Mesothelial cell of epicardium (in vitro differentiated cells): Measurements from ENCODE around the gene SYT8. TPM values are rescaled to one million over a fixed set of nuclear protein-coding genes. Genes with fewer than 3 reads are reported as not detected.
"Not testable (repeated sequence)": the region's sequence is repeated elsewhere in the genome, so short reads cannot be mapped to it uniquely, and the experiment has no call there.

Source experiments
- DNase-seq, 2 experiments: peaks; one replicate each; pipeline ENCODE4 v3.0.0; 2021; ENCODE audit warnings: low spot score in 2 of 2; ENCODE audit not compliant: unreplicated experiment in 2 of 2
- H3K27ac Mint-ChIP-seq: 2 replicates; pipeline ENCODE4 v1.8.0; 2021; ENCODE audit warnings: mixed read lengths
- H3K27me3 Mint-ChIP-seq: 2 replicates; pipeline ENCODE4 v1.8.0; 2021; ENCODE audit warnings: low read depth, mixed read lengths
- H3K36me3 Mint-ChIP-seq: 2 replicates; pipeline ENCODE4 v1.8.0; 2021; ENCODE audit warnings: mixed read lengths
- H3K4me1 Mint-ChIP-seq: 2 replicates; pipeline ENCODE4 v1.8.0; 2021; ENCODE audit warnings: mixed read lengths
- H3K4me3 Mint-ChIP-seq: 2 replicates; pipeline ENCODE4 v1.8.0; 2021; ENCODE audit warnings: mild to moderate bottlenecking, moderate library complexity, mixed read lengths
- H3K9me3 Mint-ChIP-seq: 2 replicates; pipeline ENCODE4 v1.8.0; 2021; ENCODE audit warnings: mixed read lengths
- microRNA-seq: library from miRNA; unstranded; fragments of <30 nt; microRNA quantifications from one replicate; pipeline ENCODE4 v1.2.0, GENCODE V29; 2021; ENCODE audit warnings: inconsistent platforms, mixed read lengths
- total RNA-seq: library from RNA; stranded (reverse); gene quantifications from 3 replicates; pipeline ENCODE4 v1.2.1, GENCODE V29; 2021
- TF ChIP-seq, protein P1 (sequence below): fragments of 200-600 bp; sonication (generic); IDR thresholded peaks from one replicate; pipeline ENCODE4 v1.5.0; 2021; ENCODE audit warnings: antibody characterized with exemption; ENCODE audit not compliant: unreplicated experiment

The SYT8 gene
- total RNA-seq, 1 donor from 2014 or later = 2.1 TPM

DNA sequence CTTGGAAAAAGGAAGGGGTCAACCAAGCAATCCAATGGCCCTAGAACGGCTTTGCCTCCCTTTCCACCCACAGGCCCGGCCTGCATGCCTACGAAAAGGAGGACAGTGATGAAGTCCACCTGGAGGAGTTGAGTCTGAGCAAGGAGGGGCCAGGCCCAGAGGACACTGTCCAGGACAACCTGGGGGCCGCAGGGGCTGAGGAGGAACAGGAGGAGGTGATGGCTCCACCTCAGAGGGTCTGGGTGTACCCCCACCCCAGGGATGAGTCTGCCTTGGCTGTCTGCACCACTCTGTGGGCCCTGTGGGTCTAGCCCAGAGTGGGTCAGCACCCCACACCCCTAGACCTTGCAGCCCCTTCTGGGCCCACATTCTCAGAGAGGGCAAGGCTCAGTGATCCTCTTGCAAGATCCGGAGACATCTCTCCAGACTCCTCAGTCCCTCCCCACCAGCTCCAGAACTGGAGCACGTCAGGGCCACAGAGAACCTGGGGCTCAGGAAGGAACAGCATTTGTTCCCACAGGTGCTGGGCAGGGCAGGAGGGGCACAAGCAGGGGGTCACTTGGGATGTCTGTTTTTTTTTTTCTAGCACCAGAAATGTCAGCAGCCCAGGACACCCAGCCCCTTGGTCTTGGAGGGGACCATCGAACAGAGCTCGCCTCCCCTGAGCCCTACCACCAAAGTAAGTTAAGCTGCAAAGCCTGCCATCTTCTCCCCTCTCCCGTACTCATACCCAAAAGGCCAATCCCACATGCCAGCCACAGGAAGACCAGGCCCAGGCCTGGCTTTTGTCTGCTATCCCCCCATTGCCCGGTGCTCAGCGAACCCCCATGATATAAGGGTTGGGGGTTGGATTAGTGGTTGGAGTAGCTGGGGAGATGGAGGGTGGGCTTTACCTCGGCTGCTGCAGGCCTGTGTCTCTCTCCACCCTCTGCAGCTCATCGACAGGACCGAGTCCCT is 48.8 kb downstream of the SYT8 start:
- peak in 1 of 2 experiments; percentile 10 for DNase-seq
- peaks cover 8% of the 10 kb centered on the region for H3K4me1 Mint-ChIP-seq
- H3K27me3 Mint-ChIP-seq = peaks cover 2% of the 10 kb centered on the region
- H3K27ac Mint-ChIP-seq = no peak overlapping the region
- H3K4me3 Mint-ChIP-seq = no peak overlapping the region
- no peaks in the 10 kb centered on the region for H3K9me3 Mint-ChIP-seq
- TF ChIP-seq, protein P1, sequence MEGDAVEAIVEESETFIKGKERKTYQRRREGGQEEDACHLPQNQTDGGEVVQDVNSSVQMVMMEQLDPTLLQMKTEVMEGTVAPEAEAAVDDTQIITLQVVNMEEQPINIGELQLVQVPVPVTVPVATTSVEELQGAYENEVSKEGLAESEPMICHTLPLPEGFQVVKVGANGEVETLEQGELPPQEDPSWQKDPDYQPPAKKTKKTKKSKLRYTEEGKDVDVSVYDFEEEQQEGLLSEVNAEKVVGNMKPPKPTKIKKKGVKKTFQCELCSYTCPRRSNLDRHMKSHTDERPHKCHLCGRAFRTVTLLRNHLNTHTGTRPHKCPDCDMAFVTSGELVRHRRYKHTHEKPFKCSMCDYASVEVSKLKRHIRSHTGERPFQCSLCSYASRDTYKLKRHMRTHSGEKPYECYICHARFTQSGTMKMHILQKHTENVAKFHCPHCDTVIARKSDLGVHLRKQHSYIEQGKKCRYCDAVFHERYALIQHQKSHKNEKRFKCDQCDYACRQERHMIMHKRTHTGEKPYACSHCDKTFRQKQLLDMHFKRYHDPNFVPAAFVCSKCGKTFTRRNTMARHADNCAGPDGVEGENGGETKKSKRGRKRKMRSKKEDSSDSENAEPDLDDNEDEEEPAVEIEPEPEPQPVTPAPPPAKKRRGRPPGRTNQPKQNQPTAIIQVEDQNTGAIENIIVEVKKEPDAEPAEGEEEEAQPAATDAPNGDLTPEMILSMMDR = no peak
- no peaks in the 10 kb centered on the region for H3K36me3 Mint-ChIP-seq

- peaks cover 11% of the 10 kb centered on the region for H3K4me1 Mint-ChIP-seq
- no peak overlapping the region for H3K27ac Mint-ChIP-seq
- DNase-seq = no peak
- no peaks in the 10 kb centered on the region for H3K9me3 Mint-ChIP-seq
- no peaks in the 10 kb centered on the region for H3K36me3 Mint-ChIP-seq
- no peak overlapping the region for H3K4me3 Mint-ChIP-seq
- TF ChIP-seq, protein P1 = no peak
- peaks cover 4% of the 10 kb centered on the region for H3K27me3 Mint-ChIP-seq
These were observed 49.5 kb downstream of the SYT8 start for GRCh38 chr11:1884303-1884700.

- not testable (repeated sequence) for H3K27ac Mint-ChIP-seq, DNase-seq, H3K4me3 Mint-ChIP-seq, H3K27me3 Mint-ChIP-seq, H3K36me3 Mint-ChIP-seq, H3K9me3 Mint-ChIP-seq
- H3K4me1 Mint-ChIP-seq = peaks cover 11% of the 10 kb centered on the region
These were observed 51.8 kb downstream of the SYT8 start for GRCh38 chr11:1886551-1886950.

Small RNAs within 50 kb of the gene (microRNA-seq; reads per million reads assigned to microRNA genes)
- gene MIR4298 = not detected
- not detected for gene MIR7847

Other genes starting within 250 kb of the SYT8 start
- not detected in 3 replicates for gene KRTAP5-1, start 249.7 kb upstream of the SYT8 start, total RNA-seq
- not detected in 3 replicates for gene KRTAP5-2, start 236.7 kb upstream of the SYT8 start, total RNA-seq
- gene KRTAP5-3, start 226.5 kb upstream of the SYT8 start, total RNA-seq = not detected in 3 replicates
- gene KRTAP5-4, start 212.9 kb upstream of the SYT8 start, total RNA-seq = not detected in 3 replicates
- not detected in 3 replicates for gene KRTAP5-5, start 205.2 kb upstream of the SYT8 start, total RNA-seq
- not detected in 3 replicates for gene KRTAP5-6, start 137.8 kb upstream of the SYT8 start, total RNA-seq
- 2.2 to 2.8 TPM (median 2.7 TPM) in 3 replicates for gene IFITM10, start 84.4 kb upstream of the SYT8 start, total RNA-seq
- 139 to 142 TPM (median 140 TPM) in 3 replicates for gene CTSD, start 71.1 kb upstream of the SYT8 start, total RNA-seq
- gene TNNI2, start 4.0 kb downstream of the SYT8 start, total RNA-seq = 0.59 to 1.3 TPM in 2 of 3 replicates, not detected in the other
- 4.9 to 5.2 TPM (median 4.9 TPM) in 3 replicates for gene LSP1, start 18.1 kb downstream of the SYT8 start, total RNA-seq
- gene PRR33, start 56.9 kb downstream of the SYT8 start, total RNA-seq = not detected in 3 replicates
- 15.2 to 19.0 TPM (median 18.0 TPM) in 3 replicates for gene TNNT3, start 84.7 kb downstream of the SYT8 start, total RNA-seq
- gene MRPL23, start 112.3 kb downstream of the SYT8 start, total RNA-seq = 37.7 to 40.3 TPM (median 39.4 TPM) in 3 replicates
- gene H19, start 162.9 kb downstream of the SYT8 start, total RNA-seq = 13,899 to 14,658 TPM (median 14,601 TPM) in 3 replicates